Fibroblast of mammary gland (primary cell): Measurements from ENCODE around the gene MED27.
"Not testable (repeated sequence)": the region's sequence is repeated elsewhere in the genome, so short reads cannot be mapped to it uniquely, and the experiment has no call there.

Source experiments
- DNase-seq: peaks from one replicate; pipeline ENCODE4 v3.0.0-alpha.2; 2010; ENCODE audit warnings: low read depth
- H3K4me3 ChIP-seq: 2 replicates; pipeline ENCODE4 v1.5.1; 2011; ENCODE audit warnings: low read depth, mild to moderate bottlenecking, low read length, moderate library complexity; ENCODE audit not compliant: control insufficient read depth
- TF ChIP-seq, protein P1 (sequence below): conservative IDR thresholded peaks from 2 replicates; pipeline ENCODE4 v1.5.1; 2011; ENCODE audit warnings: low read depth, low read length, inconsistent platforms; ENCODE audit not compliant: control insufficient read depth, insufficient read depth

MED27 gene

DNA sequence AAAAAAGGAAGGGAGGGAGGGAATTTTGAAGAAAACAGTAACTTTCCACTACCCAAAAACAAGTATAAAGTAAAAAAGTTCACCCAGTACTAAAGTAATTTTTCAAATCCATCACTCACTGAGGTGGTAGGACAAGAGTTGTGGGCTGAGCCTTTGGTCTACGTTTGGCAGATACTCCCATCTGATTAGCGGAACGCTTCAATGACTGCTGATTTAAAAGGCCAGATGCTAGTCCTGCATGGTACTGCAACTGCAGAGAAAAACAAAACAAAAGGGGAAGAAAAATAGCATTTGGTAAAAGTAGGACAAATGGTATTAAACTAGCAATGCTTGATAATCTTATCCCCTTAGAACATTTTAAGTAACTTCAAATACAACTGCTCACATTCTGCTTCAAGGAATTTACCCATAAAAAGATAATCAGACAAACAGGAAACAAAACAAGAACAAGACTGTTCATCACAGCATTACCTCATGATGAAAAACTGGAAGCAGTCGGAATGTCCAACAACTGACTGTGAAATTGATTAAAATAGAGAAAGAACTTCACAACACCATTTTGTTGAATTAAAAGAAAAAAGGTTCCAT lies 65.4 kb downstream of the MED27 start:
- TF ChIP-seq, protein P1, sequence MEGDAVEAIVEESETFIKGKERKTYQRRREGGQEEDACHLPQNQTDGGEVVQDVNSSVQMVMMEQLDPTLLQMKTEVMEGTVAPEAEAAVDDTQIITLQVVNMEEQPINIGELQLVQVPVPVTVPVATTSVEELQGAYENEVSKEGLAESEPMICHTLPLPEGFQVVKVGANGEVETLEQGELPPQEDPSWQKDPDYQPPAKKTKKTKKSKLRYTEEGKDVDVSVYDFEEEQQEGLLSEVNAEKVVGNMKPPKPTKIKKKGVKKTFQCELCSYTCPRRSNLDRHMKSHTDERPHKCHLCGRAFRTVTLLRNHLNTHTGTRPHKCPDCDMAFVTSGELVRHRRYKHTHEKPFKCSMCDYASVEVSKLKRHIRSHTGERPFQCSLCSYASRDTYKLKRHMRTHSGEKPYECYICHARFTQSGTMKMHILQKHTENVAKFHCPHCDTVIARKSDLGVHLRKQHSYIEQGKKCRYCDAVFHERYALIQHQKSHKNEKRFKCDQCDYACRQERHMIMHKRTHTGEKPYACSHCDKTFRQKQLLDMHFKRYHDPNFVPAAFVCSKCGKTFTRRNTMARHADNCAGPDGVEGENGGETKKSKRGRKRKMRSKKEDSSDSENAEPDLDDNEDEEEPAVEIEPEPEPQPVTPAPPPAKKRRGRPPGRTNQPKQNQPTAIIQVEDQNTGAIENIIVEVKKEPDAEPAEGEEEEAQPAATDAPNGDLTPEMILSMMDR = no peak
- no peak overlapping the region for H3K4me3 ChIP-seq
- no peak for DNase-seq

DNA sequence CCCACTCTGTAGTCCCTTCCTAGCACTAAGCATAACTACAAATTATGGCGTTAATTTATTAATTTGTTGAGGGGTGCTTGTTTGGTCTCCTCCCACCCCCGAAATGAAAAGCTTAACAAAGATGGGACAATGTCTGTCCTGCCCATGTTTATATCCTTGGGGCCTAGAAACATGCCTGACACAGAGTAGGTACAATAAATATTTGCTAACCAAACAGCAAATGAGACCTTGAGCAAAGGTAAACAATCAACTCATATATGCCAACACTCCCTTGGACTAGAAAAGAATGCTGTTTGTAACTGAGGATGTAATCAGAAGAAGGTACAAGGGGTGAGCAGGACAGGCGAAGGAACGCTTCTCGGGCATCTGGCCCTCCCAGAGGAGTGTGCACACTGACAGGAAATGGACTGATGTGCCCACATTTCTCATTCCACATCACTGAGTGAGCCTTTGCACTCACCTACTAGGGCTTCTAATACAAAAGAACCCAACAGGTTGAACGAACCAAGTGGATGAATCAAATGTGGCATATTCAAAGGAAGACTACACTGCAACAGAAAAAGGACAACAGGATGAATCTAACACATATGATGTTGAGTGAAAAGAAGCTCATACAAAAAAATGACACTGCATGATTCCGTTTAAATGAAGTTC lies 66.8 kb downstream of the MED27 start:
- TF ChIP-seq, protein P1 = no peak
- H3K4me3 ChIP-seq = no peak overlapping the region
- no peak for DNase-seq

DNA sequence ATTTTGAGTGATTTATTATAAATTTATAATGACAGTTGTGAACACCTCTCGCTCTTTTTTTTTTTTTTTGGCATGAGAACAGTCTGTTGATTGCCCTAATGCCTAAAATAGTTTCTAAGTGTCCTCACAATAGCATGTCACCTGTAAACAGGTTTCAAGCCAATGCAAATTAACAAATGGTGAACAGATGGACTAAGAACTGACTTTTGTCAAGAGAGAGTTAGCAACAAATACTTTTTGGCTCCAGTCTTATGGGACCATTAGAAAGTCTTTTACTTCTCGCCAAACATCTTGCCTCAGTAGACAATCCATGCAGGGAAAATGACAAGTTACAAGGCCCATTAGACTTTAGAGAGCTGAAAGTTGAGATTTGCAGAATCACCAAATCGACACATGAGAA lies 67.8 kb downstream of the MED27 start:
- no peak overlapping the region for H3K4me3 ChIP-seq
- TF ChIP-seq, protein P1 = no peak
- no peak for DNase-seq

DNA sequence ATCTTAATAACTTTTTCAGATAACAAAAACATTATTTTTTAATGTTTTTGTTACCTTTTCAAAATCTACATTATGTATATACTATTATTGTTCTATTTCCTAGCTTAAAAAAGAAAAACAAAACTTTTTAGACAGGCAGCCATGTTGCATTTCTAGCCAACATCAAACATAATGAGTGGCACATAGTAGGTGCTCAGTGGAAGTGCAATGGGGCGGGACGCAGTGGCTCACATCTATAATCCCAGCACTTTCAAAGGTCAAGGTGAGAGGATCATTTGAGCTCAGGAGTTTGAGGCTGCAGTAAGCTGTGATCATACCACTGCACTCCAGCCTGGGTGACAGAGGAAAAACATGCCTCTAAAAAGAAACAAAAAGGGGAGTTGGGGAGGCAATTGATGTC lies 68.4 kb downstream of the MED27 start:
- no peak overlapping the region for H3K4me3 ChIP-seq
- DNase-seq = no peak
- TF ChIP-seq, protein P1 = no peak

DNA sequence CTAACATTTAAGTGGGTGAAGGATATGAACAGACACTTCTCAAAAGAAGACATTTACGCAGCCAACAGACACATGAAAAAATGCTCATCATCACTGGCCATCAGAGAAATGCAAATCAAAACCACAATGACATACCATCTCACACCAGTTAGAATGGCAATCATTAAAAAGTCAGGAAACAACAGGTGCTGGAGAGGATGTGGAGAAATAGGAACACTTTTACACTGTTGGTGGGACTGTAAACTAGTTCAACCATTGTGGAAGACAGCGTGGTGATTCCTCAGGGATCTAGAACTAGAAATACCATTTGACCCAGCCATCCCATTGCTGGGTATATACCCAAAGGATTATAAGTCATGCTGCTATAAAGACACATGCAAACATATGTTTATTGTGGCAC lies 69.5 kb downstream of the MED27 start:
- not testable (repeated sequence) for DNase-seq, H3K4me3 ChIP-seq

DNA sequence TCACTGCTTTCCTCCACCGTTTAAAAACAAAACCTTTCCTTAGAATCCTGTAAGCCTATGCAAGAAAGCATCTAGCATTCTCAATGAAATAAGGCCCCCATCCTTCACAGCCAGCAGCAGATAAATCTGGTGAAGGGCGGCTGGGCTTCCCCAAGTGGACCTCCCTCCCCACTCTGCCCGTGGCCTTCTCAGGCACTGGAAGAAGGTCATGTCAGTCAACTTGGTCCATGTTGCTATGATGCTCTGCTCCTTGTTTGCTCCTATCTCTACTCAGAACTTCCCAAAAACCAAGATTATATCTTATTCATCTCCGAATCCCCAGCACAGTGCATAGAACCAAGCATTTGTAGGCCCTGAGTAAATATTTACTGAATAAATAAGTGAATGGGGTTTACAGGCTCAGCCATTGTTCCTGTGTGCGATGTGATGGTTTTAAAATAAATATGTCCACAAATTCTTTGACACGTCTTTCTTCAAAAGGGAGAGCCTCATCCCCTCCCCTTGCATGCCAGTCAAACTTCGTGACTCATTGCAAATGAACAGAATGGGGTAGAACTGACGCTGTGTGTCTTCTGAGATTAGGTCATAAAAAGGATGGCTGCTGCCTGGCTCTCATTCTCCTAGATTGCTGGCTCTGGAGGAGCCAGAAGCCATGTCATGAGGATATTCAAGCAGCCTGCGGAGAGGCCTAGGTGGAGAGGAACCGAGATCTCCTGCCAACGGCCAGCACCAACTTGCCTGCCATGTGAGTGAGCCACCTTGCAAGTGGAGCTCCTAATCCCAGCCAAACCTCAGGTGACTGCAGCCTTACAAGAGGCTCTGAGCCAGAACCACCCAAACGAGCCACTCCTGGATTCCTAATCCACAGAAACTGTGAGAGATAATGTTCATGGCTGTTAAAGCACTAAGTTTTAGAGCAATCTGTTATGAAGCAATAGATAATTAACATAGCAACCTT lies 70.5 kb downstream of the MED27 start:
- no peak overlapping the region for H3K4me3 ChIP-seq
- no peak for DNase-seq
- TF ChIP-seq, protein P1 = no peak

DNA sequence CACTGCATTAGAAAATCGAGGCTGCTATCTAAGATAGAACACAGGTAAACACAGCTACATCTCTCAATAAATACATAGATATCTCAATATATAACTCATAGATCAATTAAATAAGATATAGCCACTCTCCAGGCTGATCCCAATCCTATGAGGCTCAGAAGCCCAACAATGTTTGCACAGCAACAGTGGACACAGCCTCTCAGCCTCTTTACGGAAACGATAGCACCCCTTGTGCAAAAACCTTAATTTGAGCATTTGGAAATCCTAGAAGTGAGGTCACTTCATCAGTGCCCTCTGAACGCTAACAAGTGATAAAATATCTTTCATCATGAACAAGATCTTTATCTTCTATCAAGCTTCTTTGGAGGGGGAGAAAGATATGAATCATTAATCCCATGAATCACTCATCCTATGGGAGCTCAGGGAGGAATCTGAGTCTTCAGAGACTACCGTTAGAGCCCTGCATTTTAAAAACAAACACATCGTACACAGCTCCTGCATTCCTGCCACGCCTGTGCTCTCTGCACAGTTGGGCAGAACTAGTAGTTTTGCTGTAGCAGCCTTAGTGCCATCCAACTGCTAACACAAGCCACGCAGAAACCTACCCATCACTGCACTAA lies 71.4 kb downstream of the MED27 start:
- DNase-seq = peak; percentile 60
- TF ChIP-seq, protein P1 = no peak
- H3K4me3 ChIP-seq = no peak overlapping the region
